ENCODE data around the gene SNAPC4. TPM values are rescaled to one million over a fixed set of nuclear protein-coding genes. Genes with fewer than 3 reads are reported as not detected.

The SNAPC4 gene
- polyA plus RNA-seq, 2 of the 4 experiments (the other 2 are of a cell fraction), result 2.7 to 10.3 TPM

DNA sequence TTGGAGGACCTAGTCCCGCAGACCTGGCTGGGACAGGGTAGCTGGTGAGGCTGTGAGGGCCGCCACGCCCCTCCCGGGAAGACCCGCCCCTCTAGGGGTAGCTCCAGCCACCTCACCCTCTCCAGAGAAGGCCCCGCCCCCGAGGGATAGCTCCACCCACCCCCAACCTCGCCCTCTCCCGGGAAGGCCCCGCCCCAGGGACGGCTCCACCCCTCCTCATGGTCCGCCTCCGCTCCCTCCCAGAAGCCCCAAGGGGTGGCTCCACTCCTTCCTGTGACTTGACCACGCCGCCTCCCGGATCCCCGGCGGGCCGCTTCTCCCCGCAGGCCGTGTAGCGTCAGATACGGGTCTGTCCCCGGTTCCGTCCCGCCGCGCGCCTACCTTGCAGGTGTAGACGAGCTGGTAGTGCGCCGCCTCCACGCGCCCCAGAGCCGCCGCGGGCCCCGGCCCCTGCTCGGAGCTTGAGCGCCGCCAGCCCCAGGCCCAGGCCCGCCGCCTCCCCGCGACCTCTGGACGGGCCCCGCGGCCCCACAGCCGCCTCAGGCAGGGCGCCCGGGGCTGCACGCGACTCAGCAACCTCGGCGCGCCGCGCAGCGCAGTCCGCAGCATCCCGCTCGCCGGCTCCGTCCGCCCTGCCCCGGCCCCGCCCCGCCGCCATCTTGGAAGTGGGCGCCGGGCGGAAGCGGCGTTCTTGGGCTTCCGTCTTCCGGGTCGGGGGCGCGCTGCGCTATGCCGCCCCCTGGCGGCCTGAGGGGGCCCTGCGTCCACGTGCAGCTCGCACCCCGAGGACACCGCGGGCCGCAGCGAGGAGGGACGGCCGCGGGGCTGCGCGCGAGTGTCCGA is 36.6 kb downstream of the SNAPC4 start, which contains the start of gene DNLZ (continued):
- TF ChIP-seq, protein P1, sequence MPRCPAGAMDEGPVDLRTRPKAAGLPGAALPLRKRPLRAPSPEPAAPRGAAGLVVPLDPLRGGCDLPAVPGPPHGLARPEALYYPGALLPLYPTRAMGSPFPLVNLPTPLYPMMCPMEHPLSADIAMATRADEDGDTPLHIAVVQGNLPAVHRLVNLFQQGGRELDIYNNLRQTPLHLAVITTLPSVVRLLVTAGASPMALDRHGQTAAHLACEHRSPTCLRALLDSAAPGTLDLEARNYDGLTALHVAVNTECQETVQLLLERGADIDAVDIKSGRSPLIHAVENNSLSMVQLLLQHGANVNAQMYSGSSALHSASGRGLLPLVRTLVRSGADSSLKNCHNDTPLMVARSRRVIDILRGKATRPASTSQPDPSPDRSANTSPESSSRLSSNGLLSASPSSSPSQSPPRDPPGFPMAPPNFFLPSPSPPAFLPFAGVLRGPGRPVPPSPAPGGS (IDR thresholded peaks at IDR 0.05), result peak; percentile 94
- TF ChIP-seq CHD2 (IDR thresholded peaks at IDR 0.05; ENCODE audit: low read length, partially characterized antibody) (no peak), RFX5 (IDR thresholded peaks at IDR 0.05) (no peak; the same call in 1 of the 2 replicates), ZSCAN20 (CRISPR knock-in tag; IDR thresholded peaks at IDR 0.05) (peak; percentile 35; the same call in 1 of the 2 replicates), ZFP36 (IDR thresholded peaks at IDR 0.05; ENCODE audit: borderline replicate concordance, partially characterized antibody) (no peak), CBX2 (IDR thresholded peaks at IDR 0.05; ENCODE audit: borderline replicate concordance, low read depth) (no peak), FOXS1 (CRISPR knock-in tag; IDR thresholded peaks at IDR 0.05) (no peak), RAD21 (conservative IDR thresholded peaks at IDR 0.05 in 1 of 2, IDR thresholded peaks at IDR 0.05 in 1 of 2) (peak in 1 of 2 experiments; percentile 53; a peak in 4 of 5 replicates), ESRRA (IDR thresholded peaks at IDR 0.05; ENCODE audit: borderline replicate concordance, low read length) (no peak), NR3C1 (IDR thresholded peaks at IDR 0.05) (no peak), EP300 (IDR thresholded peaks at IDR 0.05) (no peak), SMC3 (IDR thresholded peaks at IDR 0.05) (peak; percentile 66), TP53 (CRISPR knock-in tag; IDR thresholded peaks at IDR 0.05) (peak; percentile 85; the same call in 1 of the 2 replicates), MAFK (IDR thresholded peaks at IDR 0.05; ENCODE audit: partially characterized antibody) (no peak), ZNF302 (CRISPR knock-in tag; IDR thresholded peaks at IDR 0.05) (no peak), HOXB13 (CRISPR knock-in tag; IDR thresholded peaks at IDR 0.05; ENCODE audit: low read depth) (no peak), KDM1A (IDR thresholded peaks at IDR 0.05; ENCODE audit: low read depth) (no peak), JUNB (IDR thresholded peaks at IDR 0.05) (no peak), HDAC2 (IDR thresholded peaks at IDR 0.05) (no peak), MAZ (IDR thresholded peaks at IDR 0.05; ENCODE audit: borderline replicate concordance, low read depth, low read length) (0 out of 2 replicates have a peak, but pooled peaks have one; percentile 34), RNF2 (IDR thresholded peaks at IDR 0.05; ENCODE audit: borderline replicate concordance, low read depth) (no peak), CEBPB (IDR thresholded peaks at IDR 0.05) (no peak), EHMT2 (IDR thresholded peaks at IDR 0.05; ENCODE audit: low read depth) (no peak), FOSB (CRISPR knock-in tag; IDR thresholded peaks at IDR 0.05) (no peak), ZC3H11A (IDR thresholded peaks at IDR 0.05) (no peak), NFE2L2 (conservative IDR thresholded peaks at IDR 0.05; ENCODE audit: low read length) (no peak), PHF8 (IDR thresholded peaks at IDR 0.05; ENCODE audit: borderline replicate concordance, low read depth) (peak; percentile 75; the same call in 1 of the 2 replicates)
- TF ChIP-seq, protein P2, sequence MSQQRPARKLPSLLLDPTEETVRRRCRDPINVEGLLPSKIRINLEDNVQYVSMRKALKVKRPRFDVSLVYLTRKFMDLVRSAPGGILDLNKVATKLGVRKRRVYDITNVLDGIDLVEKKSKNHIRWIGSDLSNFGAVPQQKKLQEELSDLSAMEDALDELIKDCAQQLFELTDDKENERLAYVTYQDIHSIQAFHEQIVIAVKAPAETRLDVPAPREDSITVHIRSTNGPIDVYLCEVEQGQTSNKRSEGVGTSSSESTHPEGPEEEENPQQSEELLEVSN (IDR thresholded peaks at IDR 0.05; ENCODE audit: borderline replicate concordance, low read depth), result peak; percentile 100
- TF ChIP-seq, protein P3, sequence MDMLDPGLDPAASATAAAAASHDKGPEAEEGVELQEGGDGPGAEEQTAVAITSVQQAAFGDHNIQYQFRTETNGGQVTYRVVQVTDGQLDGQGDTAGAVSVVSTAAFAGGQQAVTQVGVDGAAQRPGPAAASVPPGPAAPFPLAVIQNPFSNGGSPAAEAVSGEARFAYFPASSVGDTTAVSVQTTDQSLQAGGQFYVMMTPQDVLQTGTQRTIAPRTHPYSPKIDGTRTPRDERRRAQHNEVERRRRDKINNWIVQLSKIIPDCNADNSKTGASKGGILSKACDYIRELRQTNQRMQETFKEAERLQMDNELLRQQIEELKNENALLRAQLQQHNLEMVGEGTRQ (IDR thresholded peaks at IDR 0.05), result no peak
- TF ChIP-seq, protein P4, sequence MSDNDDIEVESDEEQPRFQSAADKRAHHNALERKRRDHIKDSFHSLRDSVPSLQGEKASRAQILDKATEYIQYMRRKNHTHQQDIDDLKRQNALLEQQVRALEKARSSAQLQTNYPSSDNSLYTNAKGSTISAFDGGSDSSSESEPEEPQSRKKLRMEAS (IDR thresholded peaks at IDR 0.05), result peak; percentile 100
- TF ChIP-seq, protein P5, sequence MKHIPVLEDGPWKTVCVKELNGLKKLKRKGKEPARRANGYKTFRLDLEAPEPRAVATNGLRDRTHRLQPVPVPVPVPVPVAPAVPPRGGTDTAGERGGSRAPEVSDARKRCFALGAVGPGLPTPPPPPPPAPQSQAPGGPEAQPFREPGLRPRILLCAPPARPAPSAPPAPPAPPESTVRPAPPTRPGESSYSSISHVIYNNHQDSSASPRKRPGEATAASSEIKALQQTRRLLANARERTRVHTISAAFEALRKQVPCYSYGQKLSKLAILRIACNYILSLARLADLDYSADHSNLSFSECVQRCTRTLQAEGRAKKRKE (CRISPR knock-in tag; IDR thresholded peaks at IDR 0.05; ENCODE audit: low read depth), result peak; percentile 84; the same call in 1 of the 2 replicates
- TF ChIP-seq, protein P6, sequence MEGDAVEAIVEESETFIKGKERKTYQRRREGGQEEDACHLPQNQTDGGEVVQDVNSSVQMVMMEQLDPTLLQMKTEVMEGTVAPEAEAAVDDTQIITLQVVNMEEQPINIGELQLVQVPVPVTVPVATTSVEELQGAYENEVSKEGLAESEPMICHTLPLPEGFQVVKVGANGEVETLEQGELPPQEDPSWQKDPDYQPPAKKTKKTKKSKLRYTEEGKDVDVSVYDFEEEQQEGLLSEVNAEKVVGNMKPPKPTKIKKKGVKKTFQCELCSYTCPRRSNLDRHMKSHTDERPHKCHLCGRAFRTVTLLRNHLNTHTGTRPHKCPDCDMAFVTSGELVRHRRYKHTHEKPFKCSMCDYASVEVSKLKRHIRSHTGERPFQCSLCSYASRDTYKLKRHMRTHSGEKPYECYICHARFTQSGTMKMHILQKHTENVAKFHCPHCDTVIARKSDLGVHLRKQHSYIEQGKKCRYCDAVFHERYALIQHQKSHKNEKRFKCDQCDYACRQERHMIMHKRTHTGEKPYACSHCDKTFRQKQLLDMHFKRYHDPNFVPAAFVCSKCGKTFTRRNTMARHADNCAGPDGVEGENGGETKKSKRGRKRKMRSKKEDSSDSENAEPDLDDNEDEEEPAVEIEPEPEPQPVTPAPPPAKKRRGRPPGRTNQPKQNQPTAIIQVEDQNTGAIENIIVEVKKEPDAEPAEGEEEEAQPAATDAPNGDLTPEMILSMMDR (IDR thresholded peaks at IDR 0.05), result peak; percentile 97
- TF ChIP-seq, protein P7, sequence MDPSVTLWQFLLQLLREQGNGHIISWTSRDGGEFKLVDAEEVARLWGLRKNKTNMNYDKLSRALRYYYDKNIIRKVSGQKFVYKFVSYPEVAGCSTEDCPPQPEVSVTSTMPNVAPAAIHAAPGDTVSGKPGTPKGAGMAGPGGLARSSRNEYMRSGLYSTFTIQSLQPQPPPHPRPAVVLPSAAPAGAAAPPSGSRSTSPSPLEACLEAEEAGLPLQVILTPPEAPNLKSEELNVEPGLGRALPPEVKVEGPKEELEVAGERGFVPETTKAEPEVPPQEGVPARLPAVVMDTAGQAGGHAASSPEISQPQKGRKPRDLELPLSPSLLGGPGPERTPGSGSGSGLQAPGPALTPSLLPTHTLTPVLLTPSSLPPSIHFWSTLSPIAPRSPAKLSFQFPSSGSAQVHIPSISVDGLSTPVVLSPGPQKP (IDR thresholded peaks at IDR 0.05; ENCODE audit: low read depth, low read length), result no peak

Data from A549 (cell line).